Activated naive CD4-positive, alpha-beta T cell treated with anti-CD3 and anti-CD28 coated beads, Interleukin-2, amount 10 ng/mL, durations not matched to agents 5 hours and 36 hours (primary cell): Measurements from ENCODE around the gene RDM1. TPM values are rescaled to one million over a fixed set of nuclear protein-coding genes. Genes with fewer than 3 reads are reported as not detected.

Source experiments
- total RNA-seq, 2 experiments: library from RNA; stranded (reverse); gene quantifications; one replicate each; pipeline ENCODE4 v1.2.3, GENCODE V29; 2021

The RDM1 gene
- 10 to 100 TPM in 1 of 2 experiments, 1 to 10 TPM in 1; 9.1 to 10.5 TPM for total RNA-seq

GRCh38 chr17:35930211-35931065 is at the start of gene RDM1:
Gene RDM1, minus strand, starts transcription at chr17:35930773. Its CDS starts 46 bp downstream, at chr17:35930727.

GRCh38 chr17:35943537-35943936 is 13.0 kb upstream of the RDM1 start, which contains the start of gene LYZL6:
Gene LYZL6, minus strand, starts transcription at chr17:35943713. Its CDS starts 4,357 bp downstream, at chr17:35939356.

GRCh38 chr17:35879773-35880654 is 50.6 kb downstream of the RDM1 start, which contains the start of gene CCL5:
Gene CCL5, minus strand, starts transcription at chr17:35880360.

GRCh38 chr17:35868737-35869136 is 61.8 kb downstream of the RDM1 start, which contains the start of gene HEATR9:
Gene HEATR9, minus strand, starts transcription at chr17:35868891. Its CDS starts 149 bp downstream, at chr17:35868742.

Other genes starting within 250 kb of the RDM1 start
- under 1 TPM in 1 of 2 experiments, not detected in 1; 0.39 TPM for gene RASL10B, start 199.1 kb downstream of the RDM1 start, total RNA-seq
- not detected for gene GAS2L2, start 177.5 kb downstream of the RDM1 start, total RNA-seq
- not detected for gene C17orf50, start 169.9 kb downstream of the RDM1 start, total RNA-seq
- under 1 TPM in 1 of 2 experiments, not detected in 1; 0.43 TPM for gene MMP28, start 135.1 kb downstream of the RDM1 start, total RNA-seq
- 100 to 1,000 TPM; 239 to 249 TPM for gene TAF15, start 121.3 kb downstream of the RDM1 start, total RNA-seq
- gene HEATR9, start 61.9 kb downstream of the RDM1 start, total RNA-seq: under 1 TPM in 1 of 2 experiments, not detected in 1; 0.22 TPM
- 10 to 100 TPM; 30.5 to 32.7 TPM for gene CCL5, start 50.4 kb downstream of the RDM1 start, total RNA-seq
- gene LYZL6, start 12.9 kb upstream of the RDM1 start, total RNA-seq: not detected
- gene CCL16, start 50.7 kb upstream of the RDM1 start, total RNA-seq: not detected
- not detected for gene CCL14, start 56.0 kb upstream of the RDM1 start, total RNA-seq
- gene CCL15, start 70.8 kb upstream of the RDM1 start, total RNA-seq: not detected
- gene CCL23, start 87.2 kb upstream of the RDM1 start, total RNA-seq: not detected
- gene CCL18, start 133.5 kb upstream of the RDM1 start, total RNA-seq: not detected
- 1 to 10 TPM; 7.3 to 8.8 TPM for gene CCL3, start 159.4 kb upstream of the RDM1 start, total RNA-seq
- gene CCL4, start 173.1 kb upstream of the RDM1 start, total RNA-seq: 1 to 10 TPM; 3.1 to 3.6 TPM
- gene TBC1D3B, start 245.9 kb upstream of the RDM1 start, total RNA-seq: 1 to 10 TPM; 8.1 to 8.4 TPM